ENCODE measurements around the gene ATP6V1G2.

The ATP6V1G2 gene

DNA sequence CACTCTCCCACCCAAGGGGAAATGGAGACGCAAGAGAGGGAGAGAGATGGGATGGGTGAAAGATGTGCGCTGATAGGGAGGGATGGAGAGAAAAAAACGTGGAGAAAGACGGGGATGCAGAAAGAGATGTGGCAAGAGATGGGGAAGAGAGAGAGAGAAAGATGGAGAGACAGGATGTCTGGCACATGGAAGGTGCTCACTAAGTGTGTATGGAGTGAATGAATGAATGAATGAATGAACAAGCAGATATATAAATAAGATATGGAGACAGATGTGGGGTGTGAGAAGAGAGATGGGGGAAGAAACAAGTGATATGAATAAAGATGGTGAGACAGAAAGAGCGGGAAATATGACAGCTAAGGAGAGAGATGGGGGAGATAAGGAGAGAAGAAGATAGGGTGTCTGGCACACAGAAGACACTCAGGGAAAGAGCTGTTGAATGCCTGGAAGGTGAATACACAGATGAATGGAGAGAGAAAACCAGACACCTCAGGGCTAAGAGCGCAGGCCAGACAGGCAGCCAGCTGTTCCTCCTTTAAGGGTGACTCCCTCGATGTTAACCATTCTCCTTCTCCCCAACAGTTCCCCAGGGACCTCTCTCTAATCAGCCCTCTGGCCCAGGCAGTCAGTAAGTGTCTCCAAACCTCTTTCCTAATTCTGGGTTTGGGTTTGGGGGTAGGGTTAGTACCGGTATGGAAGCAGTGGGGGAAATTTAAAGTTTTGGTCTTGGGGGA lies 29.7 kb upstream of the ATP6V1G2 start:
- Histone ChIP-seq H3K36me3 (ENCODE audit: control insufficient read depth in 5 of 5, insufficient read depth in 5 of 5, low read length in 5 of 5) (peaks cover 0 to 4% (median 0%) of the 10 kb centered on the region in 5 donors), H3K27me3 (ENCODE audit: control insufficient read depth in 5 of 5, insufficient read depth in 4 of 5, low read length in 5 of 5) (peaks cover 0 to 4% (median 0%) of the 10 kb centered on the region in 5 donors), H3K27ac (ENCODE audit: low read depth, low read length) (no peak overlapping the region), H3K9me3 (ENCODE audit: control insufficient read depth in 5 of 5, low read length in 5 of 5) (no peaks in the 10 kb centered on the region), H3K4me1 (ENCODE audit: control insufficient read depth in 5 of 5, insufficient read depth in 5 of 5, low read length in 5 of 5) (peaks cover 0 to 35% (median 17%) of the 10 kb centered on the region in 5 donors), H3K4me3 (ENCODE audit: low read depth in 1 of 5, low read length in 5 of 5) (peak overlapping the region; percentile 33 to 62 (median 56)), H3K9ac (ENCODE audit: low read length in 5 of 5) (peak overlapping the region in 2 of 5 donors; percentile 42 to 68)

DNA sequence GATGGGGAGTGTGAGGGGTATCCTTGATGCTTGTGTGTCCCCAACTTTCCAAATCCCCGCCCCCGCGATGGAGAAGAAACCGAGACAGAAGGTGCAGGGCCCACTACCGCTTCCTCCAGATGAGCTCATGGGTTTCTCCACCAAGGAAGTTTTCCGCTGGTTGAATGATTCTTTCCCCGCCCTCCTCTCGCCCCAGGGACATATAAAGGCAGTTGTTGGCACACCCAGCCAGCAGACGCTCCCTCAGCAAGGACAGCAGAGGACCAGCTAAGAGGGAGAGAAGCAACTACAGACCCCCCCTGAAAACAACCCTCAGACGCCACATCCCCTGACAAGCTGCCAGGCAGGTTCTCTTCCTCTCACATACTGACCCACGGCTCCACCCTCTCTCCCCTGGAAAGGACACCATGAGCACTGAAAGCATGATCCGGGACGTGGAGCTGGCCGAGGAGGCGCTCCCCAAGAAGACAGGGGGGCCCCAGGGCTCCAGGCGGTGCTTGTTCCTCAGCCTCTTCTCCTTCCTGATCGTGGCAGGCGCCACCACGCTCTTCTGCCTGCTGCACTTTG lies 29.0 kb upstream of the ATP6V1G2 start, which contains the start of gene TNF:
TNF (plus strand) TSS at position 231 of the 567 bp plus-strand sequence; CDS start at position 408, 177 bp downstream.
- no peaks in the 10 kb centered on the region for H3K9me3 ChIP-seq (ENCODE audit: control insufficient read depth in 5 of 5, low read length in 5 of 5)
- H3K27me3 ChIP-seq (ENCODE audit: control insufficient read depth in 5 of 5, insufficient read depth in 4 of 5, low read length in 5 of 5), result peaks cover 0 to 4% (median 0%) of the 10 kb centered on the region in 5 donors
- peak within 1 kb of the TSS; percentile 26 to 68 (median 49) for H3K9ac ChIP-seq (ENCODE audit: low read length in 5 of 5)
- H3K27ac ChIP-seq (ENCODE audit: low read depth, low read length), result peak within 1 kb of the TSS; percentile 10
- H3K4me3 ChIP-seq (ENCODE audit: low read depth in 1 of 5, low read length in 5 of 5), result peak within 1 kb of the TSS; percentile 33 to 62 (median 56)
- H3K4me1 ChIP-seq (ENCODE audit: control insufficient read depth in 5 of 5, insufficient read depth in 5 of 5, low read length in 5 of 5), result peaks cover 0 to 28% (median 12%) of the 10 kb centered on the region in 5 donors
- peaks cover 0 to 4% (median 0%) of the 10 kb centered on the region in 5 donors for H3K36me3 ChIP-seq (ENCODE audit: control insufficient read depth in 5 of 5, insufficient read depth in 5 of 5, low read length in 5 of 5)

DNA sequence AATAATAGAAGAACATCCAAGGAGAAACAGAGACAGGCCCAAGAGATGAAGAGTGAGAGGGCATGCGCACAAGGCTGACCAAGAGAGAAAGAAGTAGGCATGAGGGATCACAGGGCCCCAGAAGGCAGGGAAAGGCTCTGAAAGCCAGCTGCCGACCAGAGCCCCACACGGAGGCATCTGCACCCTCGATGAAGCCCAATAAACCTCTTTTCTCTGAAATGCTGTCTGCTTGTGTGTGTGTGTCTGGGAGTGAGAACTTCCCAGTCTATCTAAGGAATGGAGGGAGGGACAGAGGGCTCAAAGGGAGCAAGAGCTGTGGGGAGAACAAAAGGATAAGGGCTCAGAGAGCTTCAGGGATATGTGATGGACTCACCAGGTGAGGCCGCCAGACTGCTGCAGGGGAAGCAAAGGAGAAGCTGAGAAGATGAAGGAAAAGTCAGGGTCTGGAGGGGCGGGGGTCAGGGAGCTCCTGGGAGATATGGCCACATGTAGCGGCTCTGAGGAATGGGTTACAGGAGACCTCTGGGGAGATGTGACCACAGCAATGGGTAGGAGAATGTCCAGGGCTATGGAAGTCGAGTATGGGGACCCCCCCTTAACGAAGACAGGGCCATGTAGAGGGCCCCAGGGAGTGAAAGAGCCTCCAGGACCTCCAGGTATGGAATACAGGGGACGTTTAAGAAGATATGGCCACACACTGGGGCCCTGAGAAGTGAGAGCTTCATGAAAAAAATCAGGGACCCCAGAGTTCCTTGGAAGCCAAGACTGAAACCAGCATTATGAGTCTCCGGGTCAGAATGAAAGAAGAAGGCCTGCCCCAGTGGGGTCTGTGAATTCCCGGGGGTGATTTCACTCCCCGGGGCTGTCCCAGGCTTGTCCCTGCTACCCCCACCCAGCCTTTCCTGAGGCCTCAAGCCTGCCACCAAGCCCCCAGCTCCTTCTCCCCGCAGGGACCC lies 28.0 kb upstream of the ATP6V1G2 start:
- H3K27ac ChIP-seq (ENCODE audit: low read depth, low read length), result peak overlapping the region; percentile 10
- H3K4me1 ChIP-seq (ENCODE audit: control insufficient read depth in 5 of 5, insufficient read depth in 5 of 5, low read length in 5 of 5), result peaks cover 0 to 26% (median 9%) of the 10 kb centered on the region in 5 donors
- no peak overlapping the region for H3K4me3 ChIP-seq (ENCODE audit: low read depth in 1 of 5, low read length in 5 of 5)
- peaks cover 0 to 4% (median 0%) of the 10 kb centered on the region in 5 donors for H3K36me3 ChIP-seq (ENCODE audit: control insufficient read depth in 5 of 5, insufficient read depth in 5 of 5, low read length in 5 of 5)
- no peak overlapping the region for H3K9ac ChIP-seq (ENCODE audit: low read length in 5 of 5)
- H3K27me3 ChIP-seq (ENCODE audit: control insufficient read depth in 5 of 5, insufficient read depth in 4 of 5, low read length in 5 of 5), result peaks cover 0 to 4% (median 0%) of the 10 kb centered on the region in 5 donors
- no peaks in the 10 kb centered on the region for H3K9me3 ChIP-seq (ENCODE audit: control insufficient read depth in 5 of 5, low read length in 5 of 5)

DNA sequence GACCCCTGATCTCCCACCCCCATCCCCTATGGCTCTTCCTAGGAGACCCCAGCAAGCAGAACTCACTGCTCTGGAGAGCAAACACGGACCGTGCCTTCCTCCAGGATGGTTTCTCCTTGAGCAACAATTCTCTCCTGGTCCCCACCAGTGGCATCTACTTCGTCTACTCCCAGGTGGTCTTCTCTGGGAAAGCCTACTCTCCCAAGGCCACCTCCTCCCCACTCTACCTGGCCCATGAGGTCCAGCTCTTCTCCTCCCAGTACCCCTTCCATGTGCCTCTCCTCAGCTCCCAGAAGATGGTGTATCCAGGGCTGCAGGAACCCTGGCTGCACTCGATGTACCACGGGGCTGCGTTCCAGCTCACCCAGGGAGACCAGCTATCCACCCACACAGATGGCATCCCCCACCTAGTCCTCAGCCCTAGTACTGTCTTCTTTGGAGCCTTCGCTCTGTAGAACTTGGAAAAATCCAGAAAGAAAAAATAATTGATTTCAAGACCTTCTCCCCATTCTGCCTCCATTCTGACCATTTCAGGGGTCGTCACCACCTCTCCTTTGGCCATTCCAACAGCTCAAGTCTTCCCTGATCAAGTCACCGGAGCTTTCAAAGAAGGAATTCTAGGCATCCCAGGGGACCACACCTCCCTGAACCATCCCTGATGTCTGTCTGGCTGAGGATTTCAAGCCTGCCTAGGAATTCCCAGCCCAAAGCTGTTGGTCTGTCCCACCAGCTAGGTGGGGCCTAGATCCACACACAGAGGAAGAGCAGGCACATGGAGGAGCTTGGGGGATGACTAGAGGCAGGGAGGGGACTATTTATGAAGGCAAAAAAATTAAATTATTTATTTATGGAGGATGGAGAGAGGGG lies 27.1 kb upstream of the ATP6V1G2 start:
- no peak overlapping the region for H3K27ac ChIP-seq (ENCODE audit: low read depth, low read length)
- H3K4me1 ChIP-seq (ENCODE audit: control insufficient read depth in 5 of 5, insufficient read depth in 5 of 5, low read length in 5 of 5), result peaks cover 0 to 27% (median 9%) of the 10 kb centered on the region in 5 donors
- H3K27me3 ChIP-seq (ENCODE audit: control insufficient read depth in 5 of 5, insufficient read depth in 4 of 5, low read length in 5 of 5), result peaks cover 0 to 4% (median 0%) of the 10 kb centered on the region in 5 donors
- H3K9ac ChIP-seq (ENCODE audit: low read length in 5 of 5), result no peak overlapping the region
- H3K4me3 ChIP-seq (ENCODE audit: low read depth in 1 of 5, low read length in 5 of 5), result no peak overlapping the region
- peaks cover 0 to 4% (median 0%) of the 10 kb centered on the region in 5 donors for H3K36me3 ChIP-seq (ENCODE audit: control insufficient read depth in 5 of 5, insufficient read depth in 5 of 5, low read length in 5 of 5)
- no peaks in the 10 kb centered on the region for H3K9me3 ChIP-seq (ENCODE audit: control insufficient read depth in 5 of 5, low read length in 5 of 5)

DNA sequence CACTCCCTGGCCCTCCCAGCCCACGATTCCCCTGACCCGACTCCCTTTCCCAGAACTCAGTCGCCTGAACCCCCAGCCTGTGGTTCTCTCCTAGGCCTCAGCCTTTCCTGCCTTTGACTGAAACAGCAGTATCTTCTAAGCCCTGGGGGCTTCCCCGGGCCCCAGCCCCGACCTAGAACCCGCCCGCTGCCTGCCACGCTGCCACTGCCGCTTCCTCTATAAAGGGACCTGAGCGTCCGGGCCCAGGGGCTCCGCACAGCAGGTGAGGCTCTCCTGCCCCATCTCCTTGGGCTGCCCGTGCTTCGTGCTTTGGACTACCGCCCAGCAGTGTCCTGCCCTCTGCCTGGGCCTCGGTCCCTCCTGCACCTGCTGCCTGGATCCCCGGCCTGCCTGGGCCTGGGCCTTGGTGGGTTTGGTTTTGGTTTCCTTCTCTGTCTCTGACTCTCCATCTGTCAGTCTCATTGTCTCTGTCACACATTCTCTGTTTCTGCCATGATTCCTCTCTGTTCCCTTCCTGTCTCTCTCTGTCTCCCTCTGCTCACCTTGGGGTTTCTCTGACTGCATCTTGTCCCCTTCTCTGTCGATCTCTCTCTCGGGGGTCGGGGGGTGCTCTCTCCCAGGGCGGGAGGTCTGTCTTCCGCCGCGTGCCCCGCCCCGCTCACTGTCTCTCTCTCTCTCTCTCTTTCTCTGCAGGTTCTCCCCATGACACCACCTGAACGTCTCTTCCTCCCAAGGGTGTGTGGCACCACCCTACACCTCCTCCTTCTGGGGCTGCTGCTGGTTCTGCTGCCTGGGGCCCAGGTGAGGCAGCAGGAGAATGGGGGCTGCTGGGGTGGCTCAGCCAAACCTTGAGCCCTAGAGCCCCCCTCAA lies 25.9 kb upstream of the ATP6V1G2 start, which contains the start of gene LTA:
LTA (plus strand) TSS at position 249 of the 871 bp plus-strand sequence; CDS start at position 703, 454 bp downstream.
- Histone ChIP-seq H3K36me3 (ENCODE audit: control insufficient read depth in 5 of 5, insufficient read depth in 5 of 5, low read length in 5 of 5) (peaks cover 0 to 4% (median 0%) of the 10 kb centered on the region in 5 donors), H3K27ac (ENCODE audit: low read depth, low read length) (no peak within 1 kb of the TSS), H3K9me3 (ENCODE audit: control insufficient read depth in 5 of 5, low read length in 5 of 5) (no peaks in the 10 kb centered on the region), H3K27me3 (ENCODE audit: control insufficient read depth in 5 of 5, insufficient read depth in 4 of 5, low read length in 5 of 5) (peaks cover 0 to 4% (median 0%) of the 10 kb centered on the region in 5 donors), H3K4me3 (ENCODE audit: low read depth in 1 of 5, low read length in 5 of 5) (no peak within 1 kb of the TSS), H3K9ac (ENCODE audit: low read length in 5 of 5) (no peak within 1 kb of the TSS), H3K4me1 (ENCODE audit: control insufficient read depth in 5 of 5, insufficient read depth in 5 of 5, low read length in 5 of 5) (peaks cover 0 to 34% (median 9%) of the 10 kb centered on the region in 5 donors)

DNA sequence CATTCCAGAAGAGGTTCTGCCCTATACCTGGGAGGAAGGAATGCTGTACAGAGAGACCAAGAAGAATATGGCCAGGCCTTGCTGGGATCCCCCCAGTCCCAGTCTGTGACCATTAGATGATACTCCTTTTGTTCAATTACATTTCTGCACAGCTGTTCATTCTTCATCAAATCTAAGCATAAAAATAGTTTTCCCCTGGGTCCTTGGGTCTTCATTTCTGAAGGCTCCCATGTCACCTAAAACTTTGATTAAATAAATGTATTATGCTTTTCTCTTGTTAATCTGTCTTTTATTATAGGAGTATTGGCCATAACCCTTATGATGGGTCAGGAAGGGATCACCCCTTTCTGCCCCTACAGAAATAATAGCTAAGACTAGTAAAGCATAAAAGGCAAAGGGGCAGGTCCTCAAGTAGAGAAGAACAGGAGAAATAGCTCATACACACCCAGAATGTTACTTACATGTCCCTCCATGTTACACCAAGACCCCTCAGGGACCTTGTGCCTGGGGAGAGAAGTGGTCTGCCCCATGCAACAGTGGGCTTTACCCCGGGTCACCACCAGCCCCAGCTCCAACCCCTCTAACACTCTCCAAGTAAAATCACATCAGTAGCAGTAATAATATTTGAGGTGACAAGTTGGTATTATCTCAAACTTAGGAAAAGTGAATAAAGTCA lies 23.6 kb upstream of the ATP6V1G2 start:
- Histone ChIP-seq H3K36me3 (ENCODE audit: control insufficient read depth in 5 of 5, insufficient read depth in 5 of 5, low read length in 5 of 5) (no peaks in the 10 kb centered on the region), H3K9me3 (ENCODE audit: control insufficient read depth in 5 of 5, low read length in 5 of 5) (no peaks in the 10 kb centered on the region), H3K27ac (ENCODE audit: low read depth, low read length) (no peak overlapping the region), H3K27me3 (ENCODE audit: control insufficient read depth in 5 of 5, insufficient read depth in 4 of 5, low read length in 5 of 5) (peaks cover 0 to 2% (median 0%) of the 10 kb centered on the region in 5 donors), H3K9ac (ENCODE audit: low read length in 5 of 5) (no peak overlapping the region), H3K4me1 (ENCODE audit: control insufficient read depth in 5 of 5, insufficient read depth in 5 of 5, low read length in 5 of 5) (peaks cover 0 to 15% (median 1%) of the 10 kb centered on the region in 5 donors), H3K4me3 (ENCODE audit: low read depth in 1 of 5, low read length in 5 of 5) (no peak overlapping the region)

DNA sequence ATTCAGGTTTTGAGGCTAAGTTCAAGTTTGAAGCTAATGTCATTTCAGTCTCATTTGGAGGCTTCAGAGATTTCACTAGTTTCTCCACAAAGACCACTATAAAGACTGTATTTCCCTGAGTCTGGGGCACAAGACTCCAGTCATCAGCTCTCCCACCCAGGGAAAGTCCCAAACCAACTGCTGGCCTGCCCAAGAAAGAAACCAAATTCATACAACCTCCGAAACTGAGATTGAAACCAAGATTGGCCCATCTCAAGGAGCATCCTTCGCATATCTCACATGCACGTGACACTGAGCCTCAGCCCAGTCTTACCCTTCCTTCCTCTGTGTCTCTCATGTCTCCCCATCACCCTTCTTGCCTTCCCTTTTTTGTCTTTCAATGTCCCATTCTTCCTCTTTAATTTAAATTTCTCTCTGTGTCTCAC lies 22.1 kb upstream of the ATP6V1G2 start:
- no peak overlapping the region for H3K9ac ChIP-seq (ENCODE audit: low read length in 5 of 5)
- H3K27me3 ChIP-seq (ENCODE audit: control insufficient read depth in 5 of 5, insufficient read depth in 4 of 5, low read length in 5 of 5), result peaks cover 0 to 2% (median 0%) of the 10 kb centered on the region in 5 donors
- peaks cover 0 to 11% (median 0%) of the 10 kb centered on the region in 5 donors for H3K4me1 ChIP-seq (ENCODE audit: control insufficient read depth in 5 of 5, insufficient read depth in 5 of 5, low read length in 5 of 5)
- H3K27ac ChIP-seq (ENCODE audit: low read depth, low read length), result no peak overlapping the region
- H3K36me3 ChIP-seq (ENCODE audit: control insufficient read depth in 5 of 5, insufficient read depth in 5 of 5, low read length in 5 of 5), result no peaks in the 10 kb centered on the region
- H3K9me3 ChIP-seq (ENCODE audit: control insufficient read depth in 5 of 5, low read length in 5 of 5), result no peaks in the 10 kb centered on the region
- H3K4me3 ChIP-seq (ENCODE audit: low read depth in 1 of 5, low read length in 5 of 5), result no peak overlapping the region
